CD4-positive, alpha-beta T cell (primary cell): Measurements from ENCODE around the gene ZIM2. TPM values are rescaled to one million over a fixed set of nuclear protein-coding genes. Genes with fewer than 3 reads are reported as not detected.

Source experiments
- ATAC-seq: fragments of 200-7000 bp; cut with Tn5 transposase; one replicate; pipeline ENCODE4 v1.10.0; 2022; ENCODE audit warnings: mild to moderate bottlenecking; ENCODE audit not compliant: poor library complexity
- CTCF ChIA-PET: fragments of 350-600 bp; sonication (Branson Sonifier 250); formaldehyde crosslinking; loops from one replicate; lab custom pipeline; 2021; ENCODE audit warnings: antibody characterized with exemption, inconsistent platforms; lab: Charles Lee
- POLR2A ChIA-PET: fragments of 350-600 bp; sonication (Branson Sonifier 250); formaldehyde crosslinking; loops from one replicate; lab custom pipeline; 2021; ENCODE audit warnings: antibody characterized with exemption, inconsistent platforms; lab: Charles Lee
- DNase-seq, 14 experiments: peaks; one replicate each; pipeline ENCODE4 v3.0.0-alpha.2; 2013 to 2020; ENCODE audit warnings: mixed read lengths in 2 of 14
- H3K27ac ChIP-seq, 2 donors: one replicate each; pipeline versions ENCODE4 v1.5.1 to v1.7.0; 2013; ENCODE audit warnings: low read length in 2 of 2, low read depth in 1 of 2, mild to moderate bottlenecking in 1 of 2
- H3K27me3 ChIP-seq, 2 experiments: 1 replicate in 1 of 2; 2 replicates in 1 of 2; pipeline versions ENCODE4 v1.6.1 to v1.7.0; 2013; ENCODE audit warnings: low read length in 2 of 2, control low read depth in 1 of 2, mild to moderate bottlenecking in 1 of 2, moderate library complexity in 1 of 2; ENCODE audit not compliant: insufficient read depth in 2 of 2, control insufficient read depth in 1 of 2
- H3K36me3 ChIP-seq: one replicate; pipeline ENCODE4 v1.6.1; 2013; ENCODE audit warnings: low read length, control low read depth; ENCODE audit not compliant: insufficient read depth
- H3K4me1 ChIP-seq: one replicate; pipeline ENCODE4 v1.6.1; 2013; ENCODE audit warnings: low read length, control low read depth; ENCODE audit not compliant: insufficient read depth
- H3K4me3 ChIP-seq: one replicate; pipeline ENCODE4 v1.5.1; 2013; ENCODE audit warnings: mild to moderate bottlenecking, low read length, moderate library complexity
- H3K9me3 ChIP-seq, 2 experiments: 1 replicate in 1 of 2; 2 replicates in 1 of 2; pipeline versions ENCODE4 v1.6.1 to v1.7.0; 2013; ENCODE audit warnings: low read length in 2 of 2, mild to moderate bottlenecking in 2 of 2, control low read depth in 1 of 2, moderate library complexity in 1 of 2; ENCODE audit not compliant: control insufficient read depth in 1 of 2, insufficient read depth in 1 of 2
- H3K27ac Mint-ChIP-seq: one replicate; pipeline ENCODE4 v1.8.0; 2020; ENCODE audit warnings: mixed read lengths
- H3K27me3 Mint-ChIP-seq: one replicate; pipeline ENCODE4 v1.8.0; 2021; ENCODE audit warnings: mixed read lengths
- H3K36me3 Mint-ChIP-seq: one replicate; pipeline ENCODE4 v1.8.0; 2021; ENCODE audit warnings: low read depth, mixed read lengths
- H3K4me1 Mint-ChIP-seq: one replicate; pipeline ENCODE4 v1.8.0; 2021; ENCODE audit warnings: low read depth, mixed read lengths
- H3K4me3 Mint-ChIP-seq: one replicate; pipeline ENCODE4 v1.8.0; 2020; ENCODE audit warnings: mild to moderate bottlenecking, mixed read lengths
- H3K9me3 Mint-ChIP-seq: one replicate; pipeline ENCODE4 v1.8.0; 2020; ENCODE audit warnings: mixed read lengths
- CTCF ChIP-seq: fragments of 200-600 bp; IDR thresholded peaks from one replicate; pipeline ENCODE4 v1.8.0; 2022; ENCODE audit warnings: antibody characterized with exemption, mild to moderate bottlenecking
- intact Hi-C, 2 experiments: fragments of 100-400 bp; cut with DNase I in 1 of 2; cut with micrococcal nuclease in 1 of 2; formaldehyde crosslinking; loops; one replicate each; pipeline versions ENCODE4 v1.15.1 to v1.9.0; 2023 to 2025; cut with DNase I, micrococcal nuclease
- total RNA-seq, 174 experiments: library from RNA in 2 of 174; stranded (reverse) in 2 of 174; gene quantifications; one replicate each; pipeline ENCODE4 v1.2.3 and lab custom pipeline; 2021 to 2026

The ZIM2 gene
- total RNA-seq, 2 experiments from 2014 or later, result not detected

GRCh38 chr19:56821675-56822074 is 18.9 kb downstream of the ZIM2 start:
- H3K4me1 ChIP-seq, result no peaks in the 10 kb centered on the region
- POLR2A ChIA-PET, result no interaction called here
- Mint-ChIP-seq H3K4me3 (no peak overlapping the region), H3K27ac (no peak overlapping the region), H3K4me1 (no peaks in the 10 kb centered on the region), H3K9me3 (peaks cover 33% of the 10 kb centered on the region), H3K27me3 (no peaks in the 10 kb centered on the region), H3K36me3 (peaks cover 4% of the 10 kb centered on the region)
- H3K36me3 ChIP-seq, result no peaks in the 10 kb centered on the region
- H3K27ac ChIP-seq, result no peak overlapping the region
- intact Hi-C loops, result no loop called here
- ATAC-seq (no peak), DNase-seq (no peak)
- H3K27me3 ChIP-seq, result no peaks in the 10 kb centered on the region
- TF ChIP-seq CTCF, result no peak
- no peak overlapping the region for H3K4me3 ChIP-seq
- CTCF ChIA-PET, result no interaction called here
- H3K9me3 ChIP-seq, result peaks cover 14 to 48% of the 10 kb centered on the region in 2 experiments

DNA sequence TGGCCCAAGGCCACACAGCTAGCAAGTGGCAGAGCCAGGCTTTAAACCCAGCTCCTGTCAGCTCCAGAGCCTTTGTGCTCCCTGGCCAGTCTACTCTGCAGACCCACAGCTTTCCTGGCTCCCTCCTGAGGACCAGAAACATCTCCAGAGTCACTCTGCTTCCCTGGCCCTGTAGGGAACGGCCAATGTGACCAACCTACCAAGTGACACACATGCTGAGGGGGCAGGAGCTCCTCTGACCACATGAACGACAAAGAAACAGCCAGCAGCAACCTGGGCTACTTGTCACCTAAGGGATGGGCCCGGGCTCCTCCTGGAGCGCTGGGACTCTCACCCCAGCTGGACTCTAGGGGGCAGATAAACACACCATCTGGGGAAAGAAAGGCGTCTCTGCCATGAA is 19.3 kb downstream of the ZIM2 start:
- ATAC-seq, result no peak
- Mint-ChIP-seq H3K27ac (no peak overlapping the region), H3K27me3 (no peaks in the 10 kb centered on the region), H3K9me3 (peaks cover 33% of the 10 kb centered on the region), H3K36me3 (peaks cover 4% of the 10 kb centered on the region), H3K4me3 (no peak overlapping the region), H3K4me1 (no peaks in the 10 kb centered on the region)
- Histone ChIP-seq H3K9me3 (peaks cover 12 to 48% of the 10 kb centered on the region in 2 experiments), H3K4me1 (no peaks in the 10 kb centered on the region), H3K36me3 (no peaks in the 10 kb centered on the region), H3K4me3 (no peak overlapping the region), H3K27me3 (no peaks in the 10 kb centered on the region), H3K27ac (no peak overlapping the region)
- no peak for DNase-seq
- TF ChIP-seq CTCF, result no peak
- intact Hi-C loops, result no loop called here
- CTCF ChIA-PET, result no interaction called here
- POLR2A ChIA-PET, result no interaction called here

GRCh38 chr19:56819166-56819565 is 21.4 kb downstream of the ZIM2 start:
- H3K27me3 Mint-ChIP-seq, result no peaks in the 10 kb centered on the region
- peaks cover 29% of the 10 kb centered on the region for H3K9me3 Mint-ChIP-seq
- peaks cover 4% of the 10 kb centered on the region for H3K36me3 Mint-ChIP-seq
- no peak for ATAC-seq
- CTCF ChIA-PET, result no interaction called here
- peaks cover 21 to 42% of the 10 kb centered on the region in 2 experiments for H3K9me3 ChIP-seq
- no peaks in the 10 kb centered on the region for H3K36me3 ChIP-seq
- no peaks in the 10 kb centered on the region for H3K4me1 ChIP-seq
- DNase-seq, result no peak
- TF ChIP-seq CTCF, result no peak
- POLR2A ChIA-PET, result no interaction called here
- no peaks in the 10 kb centered on the region for H3K4me1 Mint-ChIP-seq
- intact Hi-C loops, result no loop called here
- no peak overlapping the region for H3K27ac ChIP-seq
- no peak overlapping the region for H3K4me3 Mint-ChIP-seq
- no peak overlapping the region for H3K4me3 ChIP-seq
- no peaks in the 10 kb centered on the region for H3K27me3 ChIP-seq
- no peak overlapping the region for H3K27ac Mint-ChIP-seq
